CD4-positive, alpha-beta T cell treated with Interferon alpha-2 for 1 hour (primary cell): Measurements from ENCODE around the gene SIL1.
"Not testable (repeated sequence)": the region's sequence is repeated elsewhere in the genome, so short reads cannot be mapped to it uniquely, and the experiment has no call there.

Source experiments
- DNase-seq, 2 donors: peaks; one replicate each; pipeline ENCODE4 v3.0.0-alpha.2; 2020 to 2022

SIL1 gene

DNA sequence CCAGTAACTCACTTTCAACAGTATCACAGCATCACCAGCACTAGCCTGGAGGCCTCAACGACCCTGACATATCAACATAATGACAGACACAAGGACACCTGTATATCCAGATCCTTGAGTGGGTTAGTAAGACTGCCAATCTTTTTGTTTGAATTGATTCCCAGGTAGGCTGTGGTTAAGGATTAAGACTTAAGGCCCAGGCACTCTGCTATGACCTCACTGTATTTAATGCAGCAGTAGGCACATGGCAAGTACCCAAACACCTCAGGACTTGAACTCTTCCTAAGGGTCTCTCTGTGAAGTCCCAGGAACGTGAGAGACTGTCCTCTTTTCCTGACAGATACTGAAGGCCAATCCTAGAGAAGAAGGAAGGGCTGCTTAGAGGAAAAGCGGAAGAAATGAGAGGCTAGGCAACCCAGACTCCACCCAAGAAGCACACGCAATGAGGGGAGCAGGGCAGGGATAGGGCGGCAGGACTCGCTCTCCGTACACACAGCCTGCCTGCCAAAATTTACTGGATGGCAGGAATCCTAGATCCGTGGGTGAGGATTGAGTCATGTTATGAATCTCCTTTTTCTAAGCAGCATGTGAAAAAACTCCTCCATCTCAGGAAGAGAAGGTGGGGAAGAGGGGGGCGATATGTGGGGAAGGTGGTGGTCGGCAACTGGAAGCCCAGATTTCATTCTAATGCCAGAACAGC, 93.4 kb downstream of the SIL1 start:
- no peak for DNase-seq

DNA sequence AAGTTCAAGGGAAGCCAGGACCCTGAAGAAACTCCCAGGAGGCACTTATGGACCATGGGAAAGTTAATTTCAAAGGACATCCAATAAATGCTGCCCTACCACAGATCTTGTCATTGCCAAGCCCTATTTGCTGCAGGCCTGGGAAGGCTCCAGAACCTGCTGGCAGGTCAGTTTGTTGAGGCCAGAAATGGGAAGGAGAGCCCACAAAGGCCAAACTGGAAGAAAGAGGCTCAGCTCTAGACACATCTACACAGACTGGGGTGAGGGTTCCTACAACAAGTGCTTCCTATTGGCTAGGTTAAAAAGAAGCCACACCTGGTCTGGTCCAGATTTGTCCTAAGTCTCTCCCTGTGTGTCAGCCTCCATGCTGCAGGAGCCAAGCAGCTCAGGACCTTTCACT, 94.4 kb downstream of the SIL1 start:
- DNase-seq: no peak

GRCh38 chr5:139100825-139101224, 97.3 kb downstream of the SIL1 start:
- no peak for DNase-seq

DNA sequence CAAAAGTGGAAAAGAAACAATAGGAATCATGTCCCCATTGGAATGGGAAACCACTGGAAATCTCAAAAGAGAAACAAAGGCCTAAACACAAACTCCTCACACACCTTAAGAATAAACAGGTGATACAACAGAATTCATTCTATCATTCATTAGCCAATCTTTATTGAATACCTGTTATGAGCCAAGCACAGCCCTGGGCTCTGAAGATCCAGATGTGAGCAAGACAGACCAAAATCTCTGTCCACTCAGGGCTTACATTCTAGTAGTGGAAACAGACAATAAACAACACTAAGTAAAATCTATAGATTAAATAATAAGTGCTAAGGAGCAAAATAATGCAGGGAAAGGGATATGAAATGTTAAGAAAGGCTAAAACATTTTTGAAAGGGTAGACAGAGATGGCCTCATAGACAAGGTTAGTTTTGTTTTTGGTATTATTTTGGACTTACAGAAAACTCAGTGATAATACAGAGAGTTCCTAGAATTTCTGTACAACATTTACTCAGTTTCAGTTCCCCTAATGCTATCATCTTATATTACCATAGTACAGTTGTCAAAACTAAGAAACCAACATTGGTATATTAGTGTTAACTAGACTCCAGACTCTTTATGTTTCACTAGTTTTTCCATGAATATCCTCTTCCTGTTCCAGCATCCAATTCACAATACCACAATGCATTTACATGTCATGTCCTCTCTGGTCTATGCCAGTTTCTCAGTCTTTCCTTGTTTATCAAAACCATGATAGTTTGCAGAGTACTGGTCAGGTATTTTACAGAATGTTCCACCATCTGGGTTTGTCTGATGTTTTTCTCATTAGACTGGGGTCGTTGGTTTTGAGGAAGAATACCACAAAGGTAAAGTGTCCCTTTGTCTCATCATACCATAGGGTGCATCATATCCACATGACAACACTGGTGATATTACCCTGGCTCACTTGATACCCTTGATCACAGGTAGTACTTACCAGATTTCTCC, 103.7 kb downstream of the SIL1 start:
- DNase-seq: no peak

DNA sequence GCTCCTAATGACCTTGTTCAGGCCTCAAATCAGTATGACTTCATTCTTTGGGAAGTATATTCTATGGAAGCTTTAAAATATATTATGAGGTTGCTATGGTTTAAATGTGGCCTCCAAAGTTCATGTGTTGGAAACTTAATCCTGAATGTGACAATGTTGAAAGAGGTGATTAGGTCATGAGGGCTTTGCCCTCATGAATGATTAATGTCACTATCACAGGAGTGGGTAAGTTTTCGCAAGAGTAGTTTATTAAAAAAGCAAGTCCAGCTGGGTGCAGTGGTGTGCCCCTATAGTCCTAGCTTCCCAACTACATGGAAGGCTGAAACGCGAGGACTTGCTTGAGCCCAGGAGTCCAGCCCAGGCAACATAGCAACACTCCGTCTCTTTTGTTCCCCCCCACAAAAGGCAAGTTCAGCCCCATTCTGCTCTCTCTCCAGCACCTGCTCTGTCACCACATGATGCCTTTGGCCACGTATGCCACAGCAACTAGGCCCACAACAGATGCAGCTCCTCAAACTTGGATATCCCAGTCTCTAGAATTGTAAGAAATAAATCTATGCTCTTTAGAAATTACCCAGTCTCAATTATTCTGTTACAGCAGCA, 105.3 kb downstream of the SIL1 start:
- DNase-seq: no peak

DNA sequence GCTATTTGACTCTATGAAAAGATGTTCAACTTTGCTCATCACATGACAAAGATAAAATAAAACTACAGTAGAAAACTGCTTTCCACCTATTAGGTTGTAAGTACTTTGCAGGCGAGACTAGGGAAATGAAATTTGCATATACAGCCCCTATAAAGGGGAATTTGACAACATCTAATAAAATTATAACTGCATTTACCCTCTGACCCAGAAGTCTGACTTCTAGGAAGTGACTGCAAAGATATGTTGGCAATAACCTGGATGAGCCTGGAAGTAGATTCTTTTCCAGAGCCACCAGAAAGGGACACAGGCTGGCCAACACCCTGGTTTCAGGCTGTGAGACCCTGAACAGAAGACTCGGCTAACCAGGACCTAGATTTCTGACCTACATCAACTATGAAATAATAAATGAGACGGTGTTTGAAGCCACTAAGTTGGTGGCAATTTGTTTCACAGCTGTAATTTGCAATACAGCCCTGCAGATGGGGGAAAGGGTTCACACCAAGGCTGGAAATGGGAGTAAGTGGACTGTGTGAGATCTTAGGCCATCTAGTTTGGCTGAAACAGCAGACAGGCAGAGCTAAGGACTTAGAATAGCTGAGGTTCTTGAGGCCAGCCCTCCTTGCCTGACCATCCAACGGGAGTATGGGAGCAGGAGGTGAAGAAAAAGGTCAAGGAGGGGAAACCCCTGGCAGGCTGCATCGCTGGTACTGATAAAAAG, 106.6 kb downstream of the SIL1 start:
- DNase-seq: no peak

DNA sequence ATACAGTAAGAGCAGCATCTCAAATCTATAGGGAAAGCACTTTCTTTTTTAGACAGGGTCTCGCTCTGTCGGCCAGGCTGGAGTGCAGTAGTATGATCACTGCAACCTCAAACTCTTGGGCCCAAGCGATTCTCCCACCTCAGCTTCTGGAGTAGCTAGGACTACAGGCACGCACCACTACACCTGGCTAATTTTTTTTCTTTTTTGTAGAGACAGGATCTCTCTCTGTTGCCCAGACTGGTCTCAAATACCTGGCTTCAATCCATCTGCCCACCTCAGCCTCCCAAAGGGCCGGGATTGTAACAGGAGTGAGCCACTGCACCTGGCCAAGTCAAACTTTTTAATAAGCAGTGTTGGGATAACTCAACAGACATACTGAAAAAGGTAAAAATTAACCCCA, 107.6 kb downstream of the SIL1 start:
- DNase-seq: no peak

GRCh38 chr5:139088024-139088423, 110.1 kb downstream of the SIL1 start:
- DNase-seq: no peak

DNA sequence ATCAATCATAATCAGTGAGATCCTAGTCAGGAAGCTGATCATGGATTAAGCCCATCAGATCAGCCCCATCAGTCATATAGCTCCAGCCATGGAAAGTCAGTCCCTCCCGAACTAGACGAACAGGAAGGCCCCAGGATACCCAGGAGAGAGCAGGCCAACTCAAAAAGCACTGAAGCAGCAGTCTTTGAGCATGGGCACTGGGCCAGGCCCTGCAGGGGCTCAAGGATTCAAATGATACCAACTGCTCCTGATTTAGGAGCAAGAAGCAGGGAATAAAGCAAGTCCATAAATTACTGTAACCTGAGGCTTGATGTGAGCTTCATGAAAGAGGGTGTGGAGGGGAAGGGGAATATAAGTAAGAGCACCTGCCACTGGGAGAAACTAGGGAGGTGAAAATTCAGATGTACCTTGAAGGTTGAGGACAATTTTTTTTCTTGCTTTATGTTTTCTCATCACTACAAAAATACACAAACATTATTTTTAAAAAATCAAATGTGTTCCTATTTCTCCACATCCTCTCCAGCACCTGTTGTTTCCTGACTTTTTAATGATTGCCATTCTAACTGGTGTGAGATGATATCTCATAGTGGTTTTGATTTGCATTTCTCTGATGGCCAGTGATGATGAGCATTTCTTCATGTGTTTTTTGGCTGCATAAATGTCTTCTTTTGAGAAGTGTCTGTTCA, 115.2 kb downstream of the SIL1 start:
- no peak for DNase-seq

DNA sequence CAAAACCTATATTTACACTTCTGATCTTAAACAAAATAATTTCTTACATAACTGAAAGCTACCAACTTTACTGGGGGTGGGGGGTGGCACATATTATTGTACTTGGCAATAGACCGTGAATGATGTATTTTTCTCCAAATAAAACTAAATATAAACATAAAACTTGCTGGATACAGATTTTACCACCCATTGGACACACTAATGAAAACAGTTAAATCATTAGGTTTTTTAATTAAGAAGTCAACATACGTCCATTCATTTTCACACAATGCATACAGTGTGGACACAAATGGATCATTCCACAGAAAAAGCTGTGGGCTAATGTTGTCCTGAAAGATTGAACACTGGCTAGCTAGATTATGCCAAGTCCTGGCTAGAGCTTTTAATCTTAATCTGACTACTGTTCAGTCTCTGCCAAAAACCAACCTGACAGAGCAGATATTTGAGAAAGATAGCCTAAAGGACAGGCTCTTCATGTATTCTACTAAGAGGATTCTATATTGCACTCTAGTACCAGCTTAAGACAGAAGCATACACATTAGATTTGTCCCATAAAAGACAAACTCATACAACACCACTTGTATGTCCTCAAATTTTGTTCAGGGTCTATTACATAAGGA, 118.1 kb downstream of the SIL1 start:
- no peak for DNase-seq

DNA sequence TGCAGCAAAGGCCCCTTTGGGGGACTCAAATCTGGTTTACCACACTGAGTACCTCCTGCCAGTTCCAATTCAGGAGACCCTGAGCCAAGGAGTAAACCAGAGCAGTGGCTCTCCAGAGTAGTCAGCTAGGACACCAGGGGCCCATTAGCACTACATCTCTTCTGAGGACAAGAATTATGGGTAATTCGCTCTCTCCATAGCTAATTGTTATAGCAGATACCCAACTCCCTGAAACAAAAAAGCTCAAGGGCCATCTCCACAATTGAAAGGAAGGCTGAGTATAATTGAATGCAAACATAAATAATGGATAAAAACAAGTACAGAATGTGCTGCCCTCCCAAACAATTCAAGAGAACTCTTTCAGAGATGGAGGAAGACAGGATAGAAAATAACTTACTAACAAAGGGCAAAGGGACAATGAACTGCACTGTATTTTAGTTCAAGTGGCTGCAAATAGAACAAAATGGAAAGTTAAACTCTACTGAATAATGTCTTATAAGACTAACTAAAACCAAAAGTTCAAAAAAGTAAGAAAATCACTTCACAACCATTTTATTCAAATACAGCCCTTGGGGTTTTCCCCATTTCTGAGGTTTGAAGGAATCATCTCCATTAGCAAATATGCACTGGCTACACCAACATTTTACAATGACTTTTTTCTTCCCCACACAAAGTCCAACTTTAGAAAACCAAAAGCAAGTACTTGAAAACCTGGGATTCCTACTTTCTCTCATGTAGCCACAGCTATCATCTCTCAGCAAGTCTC, 118.8 kb downstream of the SIL1 start:
- no peak for DNase-seq

- no peak for DNase-seq
These were observed 119.8 kb downstream of the SIL1 start for GRCh38 chr5:139078345-139078744.

DNA sequence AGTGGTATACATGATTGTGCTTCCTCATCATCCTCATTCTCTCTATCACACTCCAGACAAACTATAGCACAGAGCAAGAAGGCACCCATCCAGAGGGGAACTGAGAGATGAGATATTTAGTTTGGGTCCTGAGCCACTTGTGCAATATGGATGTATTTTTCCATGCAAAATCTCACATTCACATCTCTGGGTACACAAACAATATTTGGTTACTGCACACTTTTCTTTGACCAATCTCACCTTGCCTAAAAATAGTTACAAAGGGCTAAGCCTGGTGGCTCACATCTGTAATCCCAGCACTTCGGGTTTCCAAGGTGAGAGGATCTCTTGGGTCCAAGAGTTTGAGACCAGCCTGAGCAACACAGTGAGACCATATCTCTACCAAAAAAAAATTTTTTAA, 120.3 kb downstream of the SIL1 start:
- no peak for DNase-seq

DNA sequence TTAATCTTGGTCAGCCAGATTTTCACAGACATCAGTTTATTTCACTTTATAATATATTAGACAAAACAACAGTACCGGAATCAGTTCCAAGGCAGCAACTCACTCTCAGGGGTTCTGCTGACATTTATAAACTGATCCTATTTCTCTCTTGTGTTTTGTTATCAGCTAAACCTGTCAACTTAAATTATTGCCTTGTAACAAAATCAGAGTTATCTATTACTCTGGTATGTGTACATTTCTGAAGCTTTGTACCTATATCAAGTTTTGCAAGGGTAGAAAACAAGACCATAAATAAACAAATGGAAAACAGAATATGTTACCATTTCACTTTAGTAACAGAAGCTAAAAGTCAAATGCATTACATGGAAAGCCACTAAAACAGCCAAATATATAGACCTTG, 122.1 kb downstream of the SIL1 start:
- DNase-seq: no peak

DNA sequence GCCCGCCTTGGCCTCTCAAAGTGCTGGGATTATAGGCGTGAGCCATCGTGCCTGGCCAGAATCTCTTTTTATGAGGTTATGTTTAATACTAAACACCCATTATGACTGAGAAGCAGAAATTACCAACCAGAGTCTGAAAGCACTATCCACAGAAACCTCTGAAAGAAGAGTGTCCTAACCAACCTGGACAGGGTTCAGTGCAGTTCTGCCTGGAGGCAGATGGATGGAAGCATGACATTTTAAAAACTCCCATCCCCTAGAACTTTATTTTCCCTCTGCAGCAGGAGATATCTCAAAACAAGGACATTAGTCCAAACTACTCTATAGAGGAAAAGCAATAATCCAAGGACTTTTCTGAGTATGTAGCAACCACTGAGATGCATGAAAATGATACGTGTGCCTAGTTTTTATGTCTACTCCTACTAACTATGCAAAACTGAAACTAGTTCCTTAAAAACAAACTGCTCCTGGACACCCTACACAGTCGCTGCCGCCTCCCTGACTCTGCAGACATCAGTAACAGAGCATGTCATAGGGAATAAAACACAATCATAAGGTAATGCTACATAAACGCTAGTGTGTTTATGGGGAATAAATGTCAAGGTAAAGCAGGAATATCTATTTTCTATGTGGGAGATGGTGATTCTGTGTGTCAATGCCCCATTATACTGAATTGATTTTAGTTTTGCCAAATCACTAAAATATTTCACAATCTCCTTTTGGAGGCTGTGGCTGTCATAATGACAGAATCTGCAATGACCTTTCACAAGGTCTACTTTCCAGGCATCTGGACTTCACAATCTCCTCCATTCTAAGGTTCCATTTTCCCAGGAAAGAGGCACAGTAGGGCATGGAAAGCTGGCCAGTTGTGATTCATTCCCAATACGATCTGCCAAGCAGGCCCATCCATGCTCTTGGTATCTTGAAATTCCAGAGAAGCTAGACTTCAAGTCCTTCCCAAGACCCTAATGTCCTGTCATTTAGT, 122.8 kb downstream of the SIL1 start:
- DNase-seq: no peak

DNA sequence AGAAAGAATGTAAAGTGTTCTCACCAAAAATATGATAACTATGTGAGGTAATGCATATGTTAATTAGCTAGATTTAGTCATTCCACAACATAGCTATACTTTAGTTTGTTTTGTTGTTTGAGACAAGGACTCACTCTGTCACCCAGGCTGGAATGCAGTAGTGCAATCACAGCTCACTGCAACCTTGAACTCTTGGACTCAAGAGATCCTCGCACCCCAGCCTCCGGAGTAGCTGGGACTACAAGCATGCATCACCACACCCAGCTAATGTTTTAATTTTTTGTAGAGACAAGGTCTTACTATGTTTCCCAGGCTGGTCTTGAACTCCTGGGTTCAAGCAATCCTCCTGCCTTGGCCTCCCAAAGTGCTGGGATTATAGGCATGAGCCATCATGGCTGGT, 124.2 kb downstream of the SIL1 start:
- not testable (repeated sequence) for DNase-seq

DNA sequence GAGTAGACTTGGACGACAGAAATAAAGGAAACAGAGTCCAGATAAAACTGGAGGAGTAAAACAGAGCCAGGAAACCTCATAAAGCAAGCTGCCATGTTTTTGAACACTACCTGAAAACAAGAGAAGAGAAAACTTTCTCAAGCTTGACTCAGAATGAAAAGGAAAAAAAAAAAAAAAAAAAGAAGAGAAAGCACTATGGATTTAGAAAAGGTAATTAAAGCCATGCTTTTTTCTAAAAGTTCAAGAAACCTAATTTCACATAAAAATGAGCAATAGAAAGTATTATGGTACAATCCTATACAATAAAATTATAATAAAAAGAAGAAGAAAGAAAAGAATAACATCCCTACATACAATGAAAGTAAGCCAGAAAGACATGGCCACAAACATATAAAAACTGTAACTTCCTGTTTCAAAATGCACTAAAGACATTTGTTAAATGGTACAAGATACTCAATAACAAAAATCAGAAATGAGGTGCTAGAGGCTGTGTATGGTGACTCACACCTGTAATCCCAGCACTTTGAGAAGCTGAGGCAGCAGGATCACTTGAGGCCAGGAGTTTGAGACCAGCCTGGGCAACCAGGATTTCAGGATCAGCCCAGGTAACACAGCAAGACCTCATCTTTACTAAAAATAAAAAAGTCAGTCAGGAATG, 129.5 kb downstream of the SIL1 start:
- DNase-seq: no peak

- DNase-seq: no peak
These were observed 130.1 kb downstream of the SIL1 start for GRCh38 chr5:139068060-139068459.

DNA sequence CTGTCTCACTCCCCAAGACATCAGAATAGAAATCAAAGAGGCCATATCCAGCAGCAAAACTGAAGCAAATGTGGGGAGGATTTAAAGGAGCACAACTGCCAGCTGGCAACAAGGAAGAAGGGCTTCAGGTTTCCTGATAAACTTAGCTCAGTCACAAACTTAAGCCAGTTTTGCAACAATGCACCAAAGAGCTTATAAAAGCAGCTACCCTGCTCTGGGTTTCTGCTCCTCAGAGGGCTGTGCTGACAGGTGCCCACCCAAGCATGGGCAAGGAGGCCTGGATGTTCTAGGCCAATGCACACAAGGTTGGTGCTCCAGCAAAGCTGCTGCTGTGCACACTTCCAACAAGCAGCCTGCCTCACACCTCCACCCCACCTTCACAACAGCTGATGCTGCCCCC, 132.9 kb downstream of the SIL1 start:
- DNase-seq: no peak
